Endodermal cell (in vitro differentiated cells): ENCODE measurements around the gene INPP4B. TPM values are rescaled to one million over a fixed set of nuclear protein-coding genes. Genes with fewer than 3 reads are reported as not detected.

ENCODE experiments used
- DNase-seq: peaks from one replicate; pipeline ENCODE4 v3.0.0-alpha.2; 2017
- H3K27ac ChIP-seq: 2 replicates; pipeline ENCODE4 v1.5.1; 2013; ENCODE audit warnings: mild to moderate bottlenecking, low read depth, low read length, moderate library complexity
- H3K27me3 ChIP-seq: 2 replicates; pipeline ENCODE4 v1.6.1; 2013; ENCODE audit warnings: mild to moderate bottlenecking, low read length, moderate library complexity; ENCODE audit not compliant: insufficient read depth, control insufficient read depth, poor library complexity, severe bottlenecking
- H3K36me3 ChIP-seq: 2 replicates; pipeline ENCODE4 v1.7.0; 2013; ENCODE audit warnings: mild to moderate bottlenecking, low read length, moderate library complexity; ENCODE audit not compliant: control insufficient read depth, insufficient read depth
- H3K4me1 ChIP-seq: one replicate; pipeline ENCODE4 v1.7.0; 2013; ENCODE audit warnings: low read length; ENCODE audit not compliant: control insufficient read depth, insufficient read depth
- H3K4me3 ChIP-seq: 2 replicates; pipeline ENCODE4 v1.5.1; 2013; ENCODE audit warnings: mild to moderate bottlenecking, low read length, moderate library complexity
- H3K9ac ChIP-seq: 2 replicates; pipeline ENCODE4 v1.6.1; 2013; ENCODE audit warnings: mild to moderate bottlenecking, low read length, moderate library complexity; ENCODE audit not compliant: poor library complexity, severe bottlenecking; ENCODE audit errors: extremely low read depth
- H3K9me3 ChIP-seq: 2 replicates; pipeline ENCODE4 v1.6.1; 2013; ENCODE audit warnings: mild to moderate bottlenecking, low read length, moderate library complexity; ENCODE audit not compliant: control insufficient read depth
- H3K27ac Mint-ChIP-seq: 2 replicates; pipeline ENCODE4 v1.8.0; 2020; ENCODE audit warnings: mixed read lengths
- H3K27me3 Mint-ChIP-seq: 2 replicates; pipeline ENCODE4 v1.8.0; 2021; ENCODE audit warnings: mild to moderate bottlenecking, mixed read lengths; ENCODE audit not compliant: insufficient read depth
- H3K36me3 Mint-ChIP-seq: 2 replicates; pipeline ENCODE4 v1.8.0; 2020; ENCODE audit warnings: low read depth, mixed read lengths
- H3K4me1 Mint-ChIP-seq: 2 replicates; pipeline ENCODE4 v1.8.0; 2020; ENCODE audit warnings: mixed read lengths
- H3K4me3 Mint-ChIP-seq: 2 replicates; pipeline ENCODE4 v1.8.0; 2020; ENCODE audit warnings: mild to moderate bottlenecking, moderate library complexity, mixed read lengths
- H3K9me3 Mint-ChIP-seq: 2 replicates; pipeline ENCODE4 v1.8.0; 2020; ENCODE audit warnings: mild to moderate bottlenecking, mixed read lengths
- CTCF ChIP-seq: fragments of 200-600 bp; sonication (generic); conservative IDR thresholded peaks from 2 replicates; pipeline ENCODE4 v1.5.0; 2021; ENCODE audit warnings: antibody characterized with exemption, mild to moderate bottlenecking
- WGBS, 2 experiments: methylation state at CpG; one replicate each; pipeline versions ENCODE4 v1.1.5 to v1.1.7; 2013; ENCODE audit warnings: missing lambda C conversion rate in 2 of 2, mixed read lengths in 1 of 2; ENCODE audit not compliant: insufficient coverage in 1 of 2, insufficient read length in 1 of 2; 5-methylcytosine and 5-hydroxymethylcytosine counted together
- total RNA-seq, 2 donors: library from RNA; stranded (reverse); fragmentation: NEBNext Ultra II Directional in 1 of 2; extraction: Animal tissue kit (Norgen Biotek cat#: 25700) in 1 of 2; gene quantifications; 2 replicates in 1 of 2; 3 replicates in 1 of 2; pipeline ENCODE4 v1.2.1, GENCODE V29; 2021

INPP4B gene
- total RNA-seq, 2 donors from 2014 or later: 0.64 to 0.66 TPM

GRCh38 chr4:142583708-142584107 is 262.4 kb downstream of the INPP4B start:
- no peaks in the 10 kb centered on the region for H3K27me3 Mint-ChIP-seq
- no peak overlapping the region for H3K27ac ChIP-seq
- H3K4me1 Mint-ChIP-seq: no peaks in the 10 kb centered on the region
- H3K4me1 ChIP-seq: no peaks in the 10 kb centered on the region
- no peaks in the 10 kb centered on the region for H3K9me3 ChIP-seq
- whole genome bisulfite sequencing, 2 experiments: no CpG with 5 or more reads among the region's 1 CpG
- no peak overlapping the region for H3K4me3 Mint-ChIP-seq
- no peak for TF ChIP-seq CTCF
- H3K4me3 ChIP-seq: no peak overlapping the region
- H3K36me3 Mint-ChIP-seq: no peaks in the 10 kb centered on the region
- no peaks in the 10 kb centered on the region for H3K27me3 ChIP-seq
- no peak overlapping the region for H3K27ac Mint-ChIP-seq
- no peaks in the 10 kb centered on the region for H3K9me3 Mint-ChIP-seq
- H3K36me3 ChIP-seq: no peaks in the 10 kb centered on the region
- no peak overlapping the region for H3K9ac ChIP-seq
- no peak for DNase-seq

DNA sequence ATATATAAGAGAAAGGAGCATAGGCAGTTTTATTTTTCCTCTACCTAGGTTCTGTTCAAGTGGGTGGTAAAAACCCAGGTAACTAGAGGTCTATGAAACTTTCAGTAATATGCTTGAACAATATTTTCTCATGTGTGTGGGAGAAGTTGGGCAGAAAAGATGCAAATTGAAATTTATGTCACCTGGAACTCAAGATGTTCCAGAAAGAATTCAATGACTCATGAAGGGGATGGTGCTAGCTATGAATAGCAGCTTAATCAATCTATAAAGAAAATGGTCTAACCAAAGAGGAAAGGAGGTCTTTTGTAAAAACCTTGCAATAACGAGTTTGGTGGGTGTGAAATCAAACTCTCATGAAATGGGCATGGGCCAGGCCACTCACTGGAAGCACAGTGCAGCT is 263.8 kb downstream of the INPP4B start:
- H3K9me3 Mint-ChIP-seq: no peaks in the 10 kb centered on the region
- H3K4me3 Mint-ChIP-seq: no peak overlapping the region
- Histone ChIP-seq H3K4me1 (no peaks in the 10 kb centered on the region), H3K27me3 (no peaks in the 10 kb centered on the region), H3K9me3 (no peaks in the 10 kb centered on the region), H3K9ac (no peak overlapping the region), H3K27ac (no peak overlapping the region), H3K4me3 (no peak overlapping the region), H3K36me3 (no peaks in the 10 kb centered on the region)
- WGBS, 2 experiments: 76% methylated on average over 1 of the region's 1 CpG; no CpG with 5 or more reads in 1 of the 2 experiments
- no peaks in the 10 kb centered on the region for H3K27me3 Mint-ChIP-seq
- H3K36me3 Mint-ChIP-seq: no peaks in the 10 kb centered on the region
- no peaks in the 10 kb centered on the region for H3K4me1 Mint-ChIP-seq
- no peak overlapping the region for H3K27ac Mint-ChIP-seq
- DNase-seq: no peak
- TF ChIP-seq CTCF: no peak

DNA sequence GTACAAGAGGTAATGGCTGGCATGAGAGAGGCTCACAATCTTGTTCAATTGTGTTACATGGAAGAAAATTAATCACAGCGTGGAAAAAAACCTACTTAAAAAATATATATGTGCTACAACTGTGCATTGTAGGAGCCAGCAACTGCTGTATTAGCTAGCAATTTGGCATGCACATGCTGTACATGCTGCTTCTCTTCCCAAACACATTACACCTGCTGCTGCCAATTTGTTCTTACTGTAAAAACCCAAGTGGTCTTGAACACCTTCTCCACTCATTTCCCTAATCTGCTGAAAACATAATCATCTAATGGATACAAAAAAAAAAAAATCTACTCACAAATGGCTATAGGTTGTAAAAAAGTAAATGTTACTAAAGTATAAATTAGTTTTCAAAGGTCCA is 264.2 kb downstream of the INPP4B start:
- Mint-ChIP-seq H3K4me3 (no peak overlapping the region), H3K9me3 (no peaks in the 10 kb centered on the region), H3K27ac (no peak overlapping the region), H3K36me3 (no peaks in the 10 kb centered on the region), H3K27me3 (no peaks in the 10 kb centered on the region), H3K4me1 (no peaks in the 10 kb centered on the region)
- Histone ChIP-seq H3K36me3 (no peaks in the 10 kb centered on the region), H3K27me3 (no peaks in the 10 kb centered on the region), H3K9me3 (no peaks in the 10 kb centered on the region), H3K27ac (no peak overlapping the region), H3K4me3 (no peak overlapping the region), H3K9ac (no peak overlapping the region), H3K4me1 (no peaks in the 10 kb centered on the region)
- 88% methylated on average over 1 of the region's 1 CpG; no CpG with 5 or more reads in 1 of the 2 experiments for WGBS, 2 experiments
- no peak for TF ChIP-seq CTCF
- DNase-seq: no peak
